ENCODE data around the gene EMX2.

Gene EMX2

DNA sequence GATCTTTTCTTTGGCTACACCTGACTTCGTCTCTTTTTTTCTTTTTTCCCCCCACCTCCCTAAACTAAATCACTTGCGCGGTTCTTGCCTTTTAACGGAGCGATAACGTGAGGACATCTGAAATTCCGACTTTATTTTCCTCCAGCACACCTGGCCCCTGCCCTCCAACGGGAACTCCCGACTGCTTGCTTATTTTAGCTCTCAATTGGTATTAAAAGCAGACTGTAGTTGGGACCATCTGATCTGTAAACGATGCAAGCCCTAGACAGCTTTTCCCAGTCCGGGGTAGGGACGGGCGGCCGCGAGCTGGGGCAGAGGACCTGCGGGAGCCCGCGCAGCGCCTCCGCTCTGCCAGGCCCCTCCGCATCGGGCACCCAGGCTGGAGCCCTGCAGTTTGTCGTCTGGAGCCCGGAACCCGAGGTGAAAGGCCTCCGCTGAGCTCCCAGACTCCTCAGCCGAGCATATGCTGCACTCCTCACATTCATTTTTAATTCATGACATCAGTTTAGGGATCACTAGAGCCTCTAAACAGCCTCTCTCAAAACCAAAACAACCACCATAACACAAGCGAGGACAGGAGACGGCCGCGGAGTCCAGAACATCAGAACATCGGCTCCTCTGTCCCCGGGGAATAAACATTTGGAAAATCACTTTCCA is 10.0 kb upstream of the EMX2 start:
- H3K4me3 ChIP-seq (ENCODE audit: low read depth, low read length) = no peak overlapping the region
- H3K36me3 ChIP-seq (replicated peaks) = no peaks in the 10 kb centered on the region
- TF ChIP-seq, protein P1, sequence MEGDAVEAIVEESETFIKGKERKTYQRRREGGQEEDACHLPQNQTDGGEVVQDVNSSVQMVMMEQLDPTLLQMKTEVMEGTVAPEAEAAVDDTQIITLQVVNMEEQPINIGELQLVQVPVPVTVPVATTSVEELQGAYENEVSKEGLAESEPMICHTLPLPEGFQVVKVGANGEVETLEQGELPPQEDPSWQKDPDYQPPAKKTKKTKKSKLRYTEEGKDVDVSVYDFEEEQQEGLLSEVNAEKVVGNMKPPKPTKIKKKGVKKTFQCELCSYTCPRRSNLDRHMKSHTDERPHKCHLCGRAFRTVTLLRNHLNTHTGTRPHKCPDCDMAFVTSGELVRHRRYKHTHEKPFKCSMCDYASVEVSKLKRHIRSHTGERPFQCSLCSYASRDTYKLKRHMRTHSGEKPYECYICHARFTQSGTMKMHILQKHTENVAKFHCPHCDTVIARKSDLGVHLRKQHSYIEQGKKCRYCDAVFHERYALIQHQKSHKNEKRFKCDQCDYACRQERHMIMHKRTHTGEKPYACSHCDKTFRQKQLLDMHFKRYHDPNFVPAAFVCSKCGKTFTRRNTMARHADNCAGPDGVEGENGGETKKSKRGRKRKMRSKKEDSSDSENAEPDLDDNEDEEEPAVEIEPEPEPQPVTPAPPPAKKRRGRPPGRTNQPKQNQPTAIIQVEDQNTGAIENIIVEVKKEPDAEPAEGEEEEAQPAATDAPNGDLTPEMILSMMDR (IDR thresholded peaks at IDR 0.05; ENCODE audit: low read depth, low read length, missing control alignments) = no peak
- DNase-seq = no peak
- H3K27ac ChIP-seq = no peak overlapping the region
- peaks cover 58% of the 10 kb centered on the region for H3K27me3 ChIP-seq (replicated peaks)
- in situ Hi-C loops (cut with HindIII; ENCODE audit: low pct_ligation_motif_present, low sequenced_read_pairs) = no loop called here

DNA sequence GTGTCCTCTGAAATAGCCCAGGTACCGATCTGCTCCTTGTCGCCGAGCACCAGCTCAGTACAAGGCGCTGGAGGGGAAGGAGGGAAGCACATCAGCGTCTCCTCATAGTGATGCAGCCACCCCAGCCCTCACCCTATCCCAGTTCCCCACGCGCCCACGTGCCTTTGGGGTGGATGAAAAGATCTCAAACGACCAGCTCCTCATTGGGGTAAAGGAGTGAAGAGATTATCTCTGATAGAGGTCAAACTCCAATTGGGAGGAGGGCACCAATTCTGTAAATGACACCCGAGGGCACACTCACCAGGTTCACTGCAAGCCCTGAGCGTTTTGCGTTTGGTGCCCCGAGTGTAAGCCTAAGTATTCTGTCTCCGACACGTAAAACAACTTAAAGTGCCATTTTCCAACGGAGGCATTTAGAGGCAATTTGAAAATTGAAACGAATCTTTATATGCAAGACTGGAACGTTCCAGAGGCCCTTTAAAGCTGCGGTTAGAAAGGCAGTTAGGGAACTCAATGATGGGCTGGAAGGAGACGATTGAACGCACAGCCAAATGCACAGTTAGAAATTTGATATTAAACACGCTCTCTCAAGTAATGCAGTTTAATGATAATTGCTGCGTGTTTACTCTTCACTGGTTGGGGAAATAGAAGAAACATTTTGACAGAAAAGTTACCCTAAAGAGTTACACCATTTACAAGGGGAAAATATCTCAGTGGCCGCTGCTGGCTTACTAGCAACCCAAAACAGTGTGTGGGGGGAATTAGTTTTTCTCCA is 8.9 kb upstream of the EMX2 start:
- Histone ChIP-seq H3K4me3 (ENCODE audit: low read depth, low read length) (no peak overlapping the region), H3K27me3 (replicated peaks) (peaks cover 58% of the 10 kb centered on the region), H3K36me3 (replicated peaks) (no peaks in the 10 kb centered on the region), H3K27ac (no peak overlapping the region)
- TF ChIP-seq, protein P1 (IDR thresholded peaks at IDR 0.05; ENCODE audit: low read depth, low read length, missing control alignments) = no peak
- in situ Hi-C loops (cut with HindIII; ENCODE audit: low pct_ligation_motif_present, low sequenced_read_pairs) = no loop called here
- no peak for DNase-seq

DNA sequence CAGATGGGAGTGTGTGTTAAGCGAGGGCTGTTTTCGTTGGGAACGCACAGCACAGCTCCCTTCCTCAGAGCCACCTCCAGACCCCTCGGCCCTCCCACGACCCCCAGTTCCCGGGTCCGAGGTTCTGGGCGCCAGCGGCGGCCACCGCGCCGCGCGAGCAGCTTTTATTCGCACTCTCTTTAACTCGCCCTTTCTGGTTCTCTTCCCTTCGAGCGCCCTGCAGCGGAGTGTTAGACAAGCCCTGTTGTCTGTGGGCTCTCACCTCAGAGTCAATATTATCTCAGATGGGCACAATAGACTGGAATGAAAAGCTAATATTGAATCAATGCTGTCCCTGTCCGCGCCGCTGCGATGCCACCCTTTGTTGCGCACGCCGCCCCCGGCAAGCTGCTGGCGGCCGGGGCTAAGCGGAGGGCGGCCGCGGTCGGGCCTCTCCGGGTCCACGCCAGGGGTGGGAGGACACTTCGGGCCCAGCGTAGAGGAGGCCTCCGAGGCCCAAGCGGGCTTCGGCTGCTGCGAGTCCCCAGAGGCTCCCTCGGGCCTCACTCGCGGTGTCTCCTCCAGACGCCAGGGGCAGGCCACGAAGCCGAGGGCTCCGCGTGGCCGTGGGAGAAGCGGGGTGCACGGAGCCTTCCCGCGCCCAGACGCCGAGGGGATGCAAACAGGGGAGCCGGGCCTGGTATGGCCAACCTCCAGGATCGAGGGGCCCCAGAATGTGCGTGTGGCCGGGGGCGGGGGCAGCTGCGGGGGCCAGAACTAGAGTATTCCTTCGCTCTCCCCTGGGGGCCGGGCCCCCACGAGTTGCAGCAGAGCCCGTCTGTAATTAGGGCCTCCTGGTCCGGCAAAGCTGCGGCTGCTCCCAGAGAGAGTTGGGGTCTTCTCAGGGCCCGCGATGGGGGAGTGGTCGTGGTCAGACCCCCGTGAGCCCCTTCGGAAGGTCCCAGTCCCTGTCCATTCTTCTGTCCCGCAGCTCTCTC is 7.9 kb upstream of the EMX2 start:
- TF ChIP-seq, protein P1 (IDR thresholded peaks at IDR 0.05; ENCODE audit: low read depth, low read length, missing control alignments) = no peak
- no peak for DNase-seq
- no peak overlapping the region for H3K27ac ChIP-seq
- in situ Hi-C loops (cut with HindIII; ENCODE audit: low pct_ligation_motif_present, low sequenced_read_pairs) = no loop called here
- H3K27me3 ChIP-seq (replicated peaks) = peaks cover 58% of the 10 kb centered on the region
- H3K36me3 ChIP-seq (replicated peaks) = no peaks in the 10 kb centered on the region
- H3K4me3 ChIP-seq (ENCODE audit: low read depth, low read length) = no peak overlapping the region

- Histone ChIP-seq H3K27ac (no peak overlapping the region), H3K27me3 (replicated peaks) (peaks cover 58% of the 10 kb centered on the region), H3K4me3 (ENCODE audit: low read depth, low read length) (peak overlapping the region; percentile 17), H3K36me3 (replicated peaks) (no peaks in the 10 kb centered on the region)
- TF ChIP-seq, protein P1 (IDR thresholded peaks at IDR 0.05; ENCODE audit: low read depth, low read length, missing control alignments) = no peak
- in situ Hi-C loops (cut with HindIII; ENCODE audit: low pct_ligation_motif_present, low sequenced_read_pairs) = no loop called here
- no peak for DNase-seq
These were observed 7.1 kb upstream of the EMX2 start for GRCh38 chr10:117535298-117536071.
